GM20000 (cell line): Measurements from ENCODE around the gene SLC39A7.

Source experiments
- DNase-seq: peaks from one replicate; pipeline ENCODE4 v3.0.0; 2012; ENCODE audit warnings: low spot score
- CTCF ChIP-seq: IDR thresholded peaks from 2 replicates; pipeline ENCODE4 v1.5.1; 2012; ENCODE audit warnings: mild to moderate bottlenecking, control low read depth; ENCODE audit errors: extremely low read depth, missing control alignments

Gene SLC39A7

GRCh38 chr6:33198853-33199436, 1.7 kb upstream of the SLC39A7 start:
- no peak for TF ChIP-seq CTCF
- DNase-seq, result no peak

- DNase-seq, result peak; percentile 89
- TF ChIP-seq CTCF, result no peak
Observed at GRCh38 chr6:33199687-33200218, 914 bp upstream of the SLC39A7 start.

GRCh38 chr6:33201147-33201545, 479 bp downstream of the SLC39A7 start:
- TF ChIP-seq CTCF, result no peak
- DNase-seq, result no peak

GRCh38 chr6:33201935-33202334, 1.3 kb downstream of the SLC39A7 start:
- TF ChIP-seq CTCF, result no peak
- no peak for DNase-seq

- DNase-seq, result no peak
- no peak for TF ChIP-seq CTCF
Observed at GRCh38 chr6:33202799-33203198, 2.1 kb downstream of the SLC39A7 start.

- DNase-seq, result no peak
Observed at GRCh38 chr6:33203443-33204164, 2.9 kb downstream of the SLC39A7 start.

GRCh38 chr6:33204165-33204414, 3.4 kb downstream of the SLC39A7 start:
- TF ChIP-seq CTCF, result no peak

More at GRCh38 chr6:33203443-33204164, 2.9 kb downstream of the SLC39A7 start:
- no peak for TF ChIP-seq CTCF

More at GRCh38 chr6:33204165-33204414, 3.4 kb downstream of the SLC39A7 start:
- DNase-seq, result no peak
